HG03378 (cell line): ENCODE results near the gene SELENOV.

Source experiments
- ATAC-seq: cut with Tn5 transposase; IDR thresholded peaks from one replicate; pipeline ENCODE4 v1.9.1; 2021; ENCODE audit warnings: mild to moderate bottlenecking, moderate library complexity; ENCODE audit not compliant: unreplicated experiment

SELENOV gene

GRCh38 chr19:39557811-39558623 lies 43.1 kb downstream of the SELENOV start:
- ATAC-seq = no peak

DNA sequence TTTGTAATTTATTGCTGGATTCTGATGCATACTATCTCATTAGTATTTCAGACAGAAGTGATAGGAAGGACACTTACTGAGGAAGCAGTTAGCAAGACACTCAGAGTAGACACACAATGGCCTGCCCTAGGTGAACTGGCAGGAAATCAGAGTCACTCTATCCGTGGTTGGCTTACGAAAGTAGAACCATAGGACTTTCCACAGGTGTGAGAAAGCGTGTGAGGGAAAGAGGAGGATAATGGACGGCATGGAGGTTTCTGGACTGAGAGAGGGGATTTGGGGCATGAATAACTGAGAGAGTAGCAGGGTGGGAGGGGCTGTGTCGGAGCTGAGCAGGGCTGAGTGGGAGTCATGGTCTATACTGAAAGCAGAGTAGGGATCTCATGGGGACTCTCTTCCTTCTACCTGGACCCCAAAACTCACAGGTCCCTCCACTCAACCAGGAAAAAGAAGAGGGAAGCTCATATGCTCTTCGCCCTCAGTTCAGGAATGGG lies 43.7 kb downstream of the SELENOV start:
- no peak for ATAC-seq

DNA sequence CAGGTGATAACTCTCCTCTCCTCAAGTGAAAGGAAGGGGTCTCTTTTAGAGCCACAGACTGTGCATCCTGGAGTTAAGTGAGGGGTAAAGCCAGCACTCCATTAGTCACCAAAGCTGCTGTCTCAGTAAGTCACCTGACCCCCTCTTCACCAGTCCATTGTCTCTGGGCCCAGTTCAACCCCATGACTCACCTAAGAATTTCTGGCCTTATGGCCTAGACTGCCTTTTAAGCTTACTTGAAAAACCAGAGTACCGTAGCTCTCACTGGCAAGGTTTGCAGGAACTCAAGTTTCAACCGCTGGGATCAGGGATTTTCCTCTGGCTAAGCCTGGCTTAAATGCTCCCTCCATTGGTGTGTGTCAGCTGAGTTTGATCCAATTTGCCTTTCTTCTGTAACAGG lies 48.5 kb downstream of the SELENOV start:
- ATAC-seq = no peak

DNA sequence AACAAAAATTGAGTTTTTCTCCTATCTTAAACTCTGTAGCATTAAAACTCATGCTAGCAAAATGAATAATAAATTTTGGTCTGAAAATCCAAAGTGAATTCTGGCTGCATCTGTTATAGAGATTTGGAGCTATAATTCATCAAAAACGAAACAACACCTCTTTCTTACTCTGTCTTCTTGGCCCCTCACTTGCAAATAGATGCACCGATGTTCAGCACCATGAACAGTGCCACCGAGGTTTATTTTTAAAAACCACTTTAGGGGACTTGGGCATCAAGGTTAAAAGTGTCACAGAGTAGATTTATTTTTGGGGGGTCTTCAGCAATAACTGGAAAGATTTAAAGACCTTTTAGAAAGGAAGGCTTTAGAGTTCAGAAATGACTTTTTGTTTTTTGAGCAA lies 51.1 kb downstream of the SELENOV start:
- no peak for ATAC-seq

DNA sequence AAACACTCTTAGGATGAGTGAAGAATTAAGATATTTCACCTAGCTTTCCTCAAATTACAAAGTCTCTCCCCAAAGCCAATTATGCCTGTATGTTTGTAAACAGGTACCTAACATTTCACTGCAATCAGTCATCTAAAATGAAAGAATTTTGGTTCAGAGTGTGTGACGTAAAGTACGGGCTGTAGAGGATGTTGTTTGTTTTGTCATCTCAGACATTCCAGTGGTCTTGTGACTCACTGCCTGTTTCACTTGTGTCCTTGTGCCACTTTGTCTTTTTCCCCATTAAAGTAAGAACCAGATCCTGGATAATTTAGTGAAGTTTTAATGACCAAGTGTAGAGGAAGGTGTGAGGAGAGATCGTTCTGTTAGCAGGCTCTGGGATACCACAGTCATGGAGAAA lies 53.7 kb downstream of the SELENOV start:
- no peak for ATAC-seq
